HEK293 (cell line): ENCODE measurements around the gene SLC4A8.

ENCODE experiments used
- CTCF ChIA-PET: fragments of 350-600 bp; formaldehyde crosslinking; extraction: SDS; loops from one replicate; lab custom pipeline; 2021; ENCODE audit warnings: antibody characterized with exemption; lab: Yijun Ruan, JAX
- POLR2A ChIA-PET: fragments of 300-600 bp; formaldehyde crosslinking; extraction: SDS; loops from one replicate; lab custom pipeline; 2020; ENCODE audit warnings: antibody characterized with exemption, inconsistent platforms; lab: Yijun Ruan, JAX
- H3K27ac ChIP-seq: fragments of 200-500 bp; sonication (Bioruptor generic); 2 replicates; pipeline ENCODE4 v1.5.1; 2014; ENCODE audit warnings: low read depth, low read length, control low read depth, inconsistent platforms; ENCODE audit errors: extremely low read depth
- H3K36me3 ChIP-seq, 2 experiments: fragments of 200-500 bp in 1 of 2; sonication (Bioruptor generic) in 1 of 2; 1 replicate in 1 of 2; 2 replicates in 1 of 2; pipeline ENCODE4 v1.5.1; 2014 to 2017; ENCODE audit warnings: inconsistent platforms in 2 of 2, low read length in 2 of 2; ENCODE audit not compliant: control insufficient read depth in 2 of 2, insufficient read depth in 1 of 2
- H3K4me1 ChIP-seq: fragments of 200-500 bp; sonication (Bioruptor generic); 2 replicates; pipeline ENCODE4 v1.5.1; 2014; ENCODE audit warnings: mild to moderate bottlenecking, low read length, inconsistent platforms; ENCODE audit not compliant: control insufficient read depth, insufficient read depth
- H3K4me3 ChIP-seq: 2 replicates; pipeline ENCODE4 v1.5.1; 2011; ENCODE audit warnings: low read depth, mild to moderate bottlenecking, control low read depth, low read length, moderate library complexity
- H3K9me3 ChIP-seq: fragments of 200-500 bp; sonication (Bioruptor generic); 2 replicates; pipeline ENCODE4 v1.5.1; 2014; ENCODE audit warnings: low read depth, low read length, inconsistent platforms; ENCODE audit not compliant: control insufficient read depth, insufficient read depth
- ELK4 ChIP-seq: IDR thresholded peaks from 2 replicates; pipeline ENCODE4 v1.6.1; 2011; ENCODE audit warnings: mild to moderate bottlenecking, low read depth, low read length, borderline replicate concordance
- GFI1B ChIP-seq: fragments of 450-650 bp; formaldehyde crosslinking; IDR thresholded peaks from 2 replicates; pipeline ENCODE4 v1.5.1; 2016; ENCODE audit warnings: missing biosample characterization, missing genetic modification characterization
- GLIS1 ChIP-seq: fragments of 450-650 bp; formaldehyde crosslinking; IDR thresholded peaks from 2 replicates; pipeline ENCODE4 v1.5.1; 2016; ENCODE audit warnings: missing biosample characterization, missing genetic modification characterization
- KLF16 ChIP-seq: fragments of 450-650 bp; formaldehyde crosslinking; IDR thresholded peaks from 2 replicates; pipeline ENCODE4 v1.5.1; 2017; ENCODE audit warnings: missing biosample characterization, missing genetic modification characterization
- PRDM2 ChIP-seq: fragments of 450-650 bp; formaldehyde crosslinking; IDR thresholded peaks from 2 replicates; pipeline ENCODE4 v1.5.1; 2016; ENCODE audit warnings: missing biosample characterization, missing genetic modification characterization, borderline replicate concordance
- SP2 ChIP-seq: fragments of 450-650 bp; formaldehyde crosslinking; IDR thresholded peaks from 2 replicates; pipeline ENCODE4 v1.5.1; 2016; ENCODE audit warnings: missing biosample characterization, missing genetic modification characterization
- TCF7L2 ChIP-seq: IDR thresholded peaks from 2 replicates; pipeline ENCODE4 v1.6.1; 2011; ENCODE audit warnings: low read depth, mild to moderate bottlenecking, inconsistent platforms, low read length, moderate library complexity, borderline replicate concordance
- ZBTB1 ChIP-seq: fragments of 450-650 bp; formaldehyde crosslinking; IDR thresholded peaks from 2 replicates; pipeline ENCODE4 v1.5.1; 2016; ENCODE audit warnings: missing biosample characterization, missing genetic modification characterization
- ZBTB26 ChIP-seq: fragments of 450-650 bp; formaldehyde crosslinking; optimal IDR thresholded peaks from 2 replicates; pipeline ENCODE3; 2016; ENCODE audit warnings: missing biosample characterization, mild to moderate bottlenecking, missing genetic modification characterization
- ZFP3 ChIP-seq: fragments of 450-650 bp; formaldehyde crosslinking; IDR thresholded peaks from 2 replicates; pipeline ENCODE4 v1.5.1; 2016; ENCODE audit warnings: low read depth, missing biosample characterization, missing genetic modification characterization
- ZIC2 ChIP-seq: fragments of 450-650 bp; formaldehyde crosslinking; IDR thresholded peaks from 2 replicates; pipeline ENCODE4 v1.5.1; 2016; ENCODE audit warnings: missing biosample characterization, missing genetic modification characterization
- ZNF148 ChIP-seq: fragments of 450-650 bp; formaldehyde crosslinking; IDR thresholded peaks from 2 replicates; pipeline ENCODE4 v1.5.0; 2017; ENCODE audit warnings: missing biosample characterization, missing genetic modification characterization, borderline replicate concordance
- ZNF19 ChIP-seq: fragments of 450-650 bp; formaldehyde crosslinking; IDR thresholded peaks from 2 replicates; pipeline ENCODE4; 2016; ENCODE audit warnings: missing biosample characterization, missing genetic modification characterization, low read depth
- ZNF214 ChIP-seq: fragments of 450-650 bp; formaldehyde crosslinking; IDR thresholded peaks from 2 replicates; pipeline ENCODE4 v1.5.1; 2017; ENCODE audit warnings: missing biosample characterization, mild to moderate bottlenecking, missing genetic modification characterization, borderline replicate concordance
- ZNF266 ChIP-seq: fragments of 450-650 bp; formaldehyde crosslinking; IDR thresholded peaks from 2 replicates; pipeline ENCODE4 v1.5.1; 2016; ENCODE audit warnings: missing biosample characterization, missing genetic modification characterization, low read depth
- ZNF335 ChIP-seq: fragments of 450-650 bp; formaldehyde crosslinking; conservative IDR thresholded peaks from 2 replicates; pipeline ENCODE4 v1.5.1; 2016; ENCODE audit warnings: missing biosample characterization, missing genetic modification characterization
- ZNF391 ChIP-seq: fragments of 450-650 bp; formaldehyde crosslinking; IDR thresholded peaks from 2 replicates; pipeline ENCODE4 v1.5.1; 2016; ENCODE audit warnings: low read depth, missing biosample characterization, missing genetic modification characterization, borderline replicate concordance
- ZNF561 ChIP-seq: fragments of 450-650 bp; IDR thresholded peaks from 2 replicates; pipeline ENCODE4 v1.5.1; 2018; ENCODE audit warnings: missing biosample characterization, missing genetic modification characterization, borderline replicate concordance
- ZNF610 ChIP-seq: fragments of 450-650 bp; formaldehyde crosslinking; IDR thresholded peaks from 2 replicates; pipeline ENCODE4 v1.5.1; 2016; ENCODE audit warnings: missing biosample characterization, missing genetic modification characterization, borderline replicate concordance
- ZSCAN5A ChIP-seq: fragments of 450-650 bp; formaldehyde crosslinking; IDR thresholded peaks from 2 replicates; pipeline ENCODE4 v1.5.1; 2016; ENCODE audit warnings: missing biosample characterization, missing genetic modification characterization
- ZXDB ChIP-seq: fragments of 450-650 bp; formaldehyde crosslinking; IDR thresholded peaks from 2 replicates; pipeline ENCODE4 v1.5.1; 2016; ENCODE audit warnings: missing biosample characterization, missing genetic modification characterization

The SLC4A8 gene

GRCh38 chr12:51424094-51424661 is 453 bp upstream of the SLC4A8 start:
- POLR2A ChIA-PET: interaction anchor here (0.6 kb wide), 1 partner anchor 404 kb away, joined by 5 read pairs; no protein-coding TSS in a partner anchor
- Histone ChIP-seq H3K4me1 (peaks cover 4% of the 10 kb centered on the region), H3K36me3 (no peaks in the 10 kb centered on the region), H3K27ac (no peak overlapping the region), H3K9me3 (no peaks in the 10 kb centered on the region), H3K4me3 (peak overlapping the region; percentile 73; the same call in 1 of the 2 replicates)
- TF ChIP-seq ZNF148 (tag by site-specific recombination): no peak
- 0 out of 2 replicates have a peak, but pooled peaks have one; percentile 36 for TF ChIP-seq GFI1B (tag by site-specific recombination)
- peak; percentile 97 for TF ChIP-seq ZNF335 (tag by site-specific recombination)
- TF ChIP-seq ZXDB: no peak
- no peak for TF ChIP-seq ELK4
- TF ChIP-seq ZBTB1 (tag by site-specific recombination): no peak
- CTCF ChIA-PET: interaction anchor here (0.8 to 3.4 kb wide), 12 partner anchors 14 to 451 kb away, joined by 3 to 31 read pairs (median 4); no protein-coding TSS in a partner anchor

GRCh38 chr12:51428256-51428655 is 3.6 kb downstream of the SLC4A8 start:
- ChIA-PET CTCF (interaction anchor here (1.2 to 1.5 kb wide), 3 partner anchors 8 to 385 kb away, joined by 4 to 7 read pairs (median 5); no protein-coding TSS in a partner anchor), POLR2A (no interaction called here)
- Histone ChIP-seq H3K4me3 (no peak overlapping the region), H3K9me3 (no peaks in the 10 kb centered on the region), H3K27ac (no peak overlapping the region), H3K4me1 (peaks cover 4% of the 10 kb centered on the region), H3K36me3 (no peaks in the 10 kb centered on the region)
- TF ChIP-seq ZNF561 (tag by site-specific recombination): no peak
- TF ChIP-seq TCF7L2: no peak
- TF ChIP-seq ZSCAN5A (tag by site-specific recombination): no peak
- no peak for TF ChIP-seq ZNF19 (tag by site-specific recombination)
- TF ChIP-seq ZNF214 (tag by site-specific recombination): no peak
- no peak for TF ChIP-seq GLIS1 (tag by site-specific recombination)
- no peak for TF ChIP-seq KLF16 (tag by site-specific recombination)
- TF ChIP-seq GFI1B (tag by site-specific recombination): no peak
- no peak for TF ChIP-seq ZFP3
- no peak for TF ChIP-seq PRDM2 (tag by site-specific recombination)
- TF ChIP-seq SP2 (tag by site-specific recombination): no peak
- no peak for TF ChIP-seq ZNF266 (tag by site-specific recombination)
- TF ChIP-seq ZNF610 (tag by site-specific recombination): no peak
- TF ChIP-seq ZIC2 (tag by site-specific recombination): no peak
- TF ChIP-seq ZNF335 (tag by site-specific recombination): no peak
- no peak for TF ChIP-seq ZNF391 (tag by site-specific recombination)
- no peak for TF ChIP-seq ZBTB26 (tag by site-specific recombination)
